Smooth muscle cell (in vitro differentiated cells): Measurements from ENCODE around the gene ATP8A2. TPM values are rescaled to one million over a fixed set of nuclear protein-coding genes. Genes with fewer than 3 reads are reported as not detected.
A peak's percentile ranks its signal among the peaks of the same experiment; 100 is the strongest.

Experiments
- DNase-seq: peaks from one replicate; lab custom pipeline; 2025; ENCODE audit not compliant: unreplicated experiment; lab: John Stamatoyannopoulos, UW
- H2AFZ ChIP-seq: fragments of 200-600 bp; sonication (generic); 2 replicates; pipeline ENCODE4 v1.6.0; 2016; ENCODE audit warnings: antibody characterized with exemption, low read depth, mild to moderate bottlenecking
- H3F3A ChIP-seq: fragments of 200-600 bp; sonication (generic); 2 replicates; pipeline ENCODE4 v1.6.0; 2017; ENCODE audit warnings: antibody characterized with exemption, low read depth
- H3K27ac ChIP-seq: fragments of 200-600 bp; sonication (generic); 2 replicates; pipeline ENCODE4 v1.5.1; 2016; ENCODE audit warnings: low read depth, mild to moderate bottlenecking
- H3K27me3 ChIP-seq: fragments of 200-600 bp; sonication (generic); 2 replicates; pipeline ENCODE4 v1.6.1; 2016; ENCODE audit warnings: low read depth, mild to moderate bottlenecking
- H3K36me3 ChIP-seq: fragments of 200-600 bp; sonication (generic); 2 replicates; pipeline ENCODE4 v1.5.1; 2016; ENCODE audit warnings: low read depth
- H3K4me1 ChIP-seq: fragments of 200-600 bp; sonication (generic); 2 replicates; pipeline ENCODE4 v1.5.1; 2016; ENCODE audit warnings: low read depth
- H3K4me2 ChIP-seq: fragments of 200-600 bp; sonication (generic); 2 replicates; pipeline ENCODE4 v1.6.0; 2016; ENCODE audit warnings: mild to moderate bottlenecking
- H3K4me3 ChIP-seq: fragments of 200-600 bp; sonication (generic); 2 replicates; pipeline ENCODE4 v1.5.1; 2016; ENCODE audit warnings: mild to moderate bottlenecking
- H3K79me2 ChIP-seq: fragments of 200-600 bp; sonication (generic); 2 replicates; pipeline ENCODE4 v1.6.0; 2016; ENCODE audit warnings: low read depth, mild to moderate bottlenecking
- H3K9ac ChIP-seq: fragments of 200-600 bp; sonication (generic); 2 replicates; pipeline ENCODE4 v1.6.0; 2016; ENCODE audit warnings: low read depth
- H3K9me3 ChIP-seq: fragments of 200-600 bp; sonication (generic); replicated peaks from 2 replicates; pipeline ENCODE4 v1.5.1; 2016; ENCODE audit warnings: low read depth
- H4K20me1 ChIP-seq: fragments of 200-600 bp; sonication (generic); 2 replicates; pipeline ENCODE4 v1.6.0; 2016; ENCODE audit warnings: low read depth
- WGBS: methylation state at CpG from one replicate; pipeline ENCODE4 v1.1.7; 2016; ENCODE audit warnings: low lambda C conversion rate; 5-methylcytosine and 5-hydroxymethylcytosine counted together
- polyA plus RNA-seq: library from polyadenylated mRNA; unstranded; fragments of >200 nt; fragmentation: Nextera tagmentation; extraction: Ambion mirVana; gene quantifications from 2 replicates; pipeline ENCODE4 v1.2.1, GENCODE V29; 2016
- total RNA-seq: library from RNA; depleted of rRNA; stranded (reverse); fragments of >200 nt; gene quantifications from 2 replicates; pipeline ENCODE4 v1.2.3, GENCODE V29; 2014
- TF ChIP-seq, protein P1 (sequence below): fragments of 200-600 bp; sonication (generic); IDR thresholded peaks from 2 replicates; pipeline ENCODE4 v1.5.1; 2017; ENCODE audit warnings: borderline replicate concordance, mild to moderate bottlenecking, antibody characterized with exemption; ENCODE audit not compliant: insufficient read depth, poor library complexity, severe bottlenecking

The ATP8A2 gene
- total and polyA plus RNA-seq, 2 experiments from 2014 or later, result under 0.01 to 0.06 TPM

DNA sequence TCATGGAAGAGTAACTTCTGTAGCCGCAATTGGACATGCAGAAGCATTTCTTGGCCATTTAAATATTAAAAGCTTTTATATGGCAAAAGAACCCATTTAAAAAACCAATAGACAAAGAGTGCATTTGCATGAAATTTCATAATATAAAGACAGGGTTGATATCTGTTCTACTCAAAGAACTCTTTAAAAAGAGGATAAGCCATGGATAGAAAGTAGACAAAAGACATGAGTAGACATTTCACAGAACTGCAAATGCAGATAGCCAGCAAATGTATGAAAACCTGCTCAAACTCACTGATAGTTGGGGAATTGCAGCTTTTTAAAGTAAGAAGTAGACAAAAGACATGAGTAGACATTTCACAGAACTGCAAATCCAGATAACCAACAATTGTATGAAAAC lies 462.0 kb downstream of the ATP8A2 start:
- Histone ChIP-seq H3K4me3 (no peak overlapping the region), H4K20me1 (no peaks in the 10 kb centered on the region), H3K27ac (no peak overlapping the region), H3K79me2 (no peaks in the 10 kb centered on the region), H2AFZ (no peak overlapping the region), H3K27me3 (no peaks in the 10 kb centered on the region), H3K9ac (no peak overlapping the region), H3K9me3 (no peaks in the 10 kb centered on the region), H3K36me3 (no peaks in the 10 kb centered on the region), H3K4me1 (no peaks in the 10 kb centered on the region), H3F3A (no peaks in the 10 kb centered on the region), H3K4me2 (no peak overlapping the region)
- DNase-seq, result no peak
- WGBS, result 90% methylated on average over 1 of the region's 1 CpG
- TF ChIP-seq, protein P1, sequence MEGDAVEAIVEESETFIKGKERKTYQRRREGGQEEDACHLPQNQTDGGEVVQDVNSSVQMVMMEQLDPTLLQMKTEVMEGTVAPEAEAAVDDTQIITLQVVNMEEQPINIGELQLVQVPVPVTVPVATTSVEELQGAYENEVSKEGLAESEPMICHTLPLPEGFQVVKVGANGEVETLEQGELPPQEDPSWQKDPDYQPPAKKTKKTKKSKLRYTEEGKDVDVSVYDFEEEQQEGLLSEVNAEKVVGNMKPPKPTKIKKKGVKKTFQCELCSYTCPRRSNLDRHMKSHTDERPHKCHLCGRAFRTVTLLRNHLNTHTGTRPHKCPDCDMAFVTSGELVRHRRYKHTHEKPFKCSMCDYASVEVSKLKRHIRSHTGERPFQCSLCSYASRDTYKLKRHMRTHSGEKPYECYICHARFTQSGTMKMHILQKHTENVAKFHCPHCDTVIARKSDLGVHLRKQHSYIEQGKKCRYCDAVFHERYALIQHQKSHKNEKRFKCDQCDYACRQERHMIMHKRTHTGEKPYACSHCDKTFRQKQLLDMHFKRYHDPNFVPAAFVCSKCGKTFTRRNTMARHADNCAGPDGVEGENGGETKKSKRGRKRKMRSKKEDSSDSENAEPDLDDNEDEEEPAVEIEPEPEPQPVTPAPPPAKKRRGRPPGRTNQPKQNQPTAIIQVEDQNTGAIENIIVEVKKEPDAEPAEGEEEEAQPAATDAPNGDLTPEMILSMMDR, result no peak

DNA sequence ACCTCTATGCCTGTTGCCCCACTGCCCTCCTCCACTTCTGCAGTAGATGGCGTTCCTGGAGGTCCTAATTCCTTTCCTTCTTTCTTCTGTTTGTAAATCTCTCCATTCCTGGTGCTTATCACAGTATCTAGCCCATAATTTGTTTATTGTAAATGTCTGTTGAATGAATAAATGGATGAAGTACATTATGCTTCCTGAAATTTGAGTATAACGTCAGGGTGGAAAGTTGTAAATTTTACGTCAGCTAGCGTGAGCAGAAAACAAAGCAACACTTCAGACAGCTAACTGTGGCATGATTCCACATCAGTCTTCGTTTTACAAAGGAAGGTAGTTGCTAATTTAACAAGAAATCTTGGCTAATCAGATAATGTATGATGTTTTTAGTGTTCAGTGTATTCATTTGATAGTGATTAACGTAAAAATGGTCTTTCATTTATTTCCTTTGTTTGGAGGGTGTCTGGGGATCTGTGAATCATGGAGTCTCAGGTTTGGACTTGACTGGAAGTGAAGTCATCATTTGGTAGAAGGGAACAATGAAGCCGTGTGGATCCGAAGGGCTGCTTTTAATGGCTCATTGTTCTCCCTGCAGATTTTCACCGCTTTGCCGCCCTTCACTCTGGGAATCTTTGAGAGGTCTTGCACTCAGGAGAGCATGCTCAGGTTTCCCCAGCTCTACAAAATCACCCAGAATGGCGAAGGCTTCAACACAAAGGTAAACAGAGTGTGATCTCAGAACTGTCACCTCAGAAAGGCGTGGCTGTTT lies 465.0 kb downstream of the ATP8A2 start:
- Histone ChIP-seq H3K27ac (peak overlapping the region; percentile 13), H2AFZ (no peak overlapping the region), H3K9ac (no peak overlapping the region), H3K27me3 (no peaks in the 10 kb centered on the region), H3K4me2 (no peak overlapping the region), H3K36me3 (no peaks in the 10 kb centered on the region), H3F3A (no peaks in the 10 kb centered on the region), H3K4me1 (no peaks in the 10 kb centered on the region), H4K20me1 (no peaks in the 10 kb centered on the region), H3K9me3 (no peaks in the 10 kb centered on the region), H3K79me2 (no peaks in the 10 kb centered on the region), H3K4me3 (no peak overlapping the region)
- TF ChIP-seq, protein P1, result no peak
- DNase-seq, result no peak
- 84% methylated on average over 12 of the region's 12 CpGs for WGBS

DNA sequence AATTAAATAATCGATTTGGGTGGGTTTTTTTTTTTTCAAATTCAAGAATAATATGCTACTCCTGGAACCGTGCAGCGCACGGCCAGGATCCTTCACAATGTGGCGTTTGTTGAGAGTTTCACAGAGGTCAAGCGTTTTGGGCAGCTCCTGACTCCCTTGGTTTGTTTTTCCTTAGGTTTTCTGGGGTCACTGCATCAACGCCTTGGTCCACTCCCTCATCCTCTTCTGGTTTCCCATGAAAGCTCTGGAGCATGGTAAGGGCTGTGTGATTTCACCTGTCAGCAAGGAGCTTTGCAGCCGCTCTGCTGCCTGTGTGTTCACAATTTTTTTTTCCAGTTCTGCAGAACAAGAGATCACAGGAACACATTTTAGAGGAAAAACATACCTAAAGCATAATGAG lies 467.6 kb downstream of the ATP8A2 start:
- Histone ChIP-seq H3K27me3 (no peaks in the 10 kb centered on the region), H3K27ac (no peak overlapping the region), H3K79me2 (no peaks in the 10 kb centered on the region), H4K20me1 (no peaks in the 10 kb centered on the region), H3F3A (no peaks in the 10 kb centered on the region), H3K4me2 (no peak overlapping the region), H3K4me3 (no peak overlapping the region), H3K9me3 (no peaks in the 10 kb centered on the region), H3K36me3 (no peaks in the 10 kb centered on the region), H3K4me1 (no peaks in the 10 kb centered on the region), H2AFZ (no peak overlapping the region), H3K9ac (no peak overlapping the region)
- DNase-seq, result no peak
- 95% methylated on average over 8 of the region's 8 CpGs for WGBS
- TF ChIP-seq, protein P1, result no peak

DNA sequence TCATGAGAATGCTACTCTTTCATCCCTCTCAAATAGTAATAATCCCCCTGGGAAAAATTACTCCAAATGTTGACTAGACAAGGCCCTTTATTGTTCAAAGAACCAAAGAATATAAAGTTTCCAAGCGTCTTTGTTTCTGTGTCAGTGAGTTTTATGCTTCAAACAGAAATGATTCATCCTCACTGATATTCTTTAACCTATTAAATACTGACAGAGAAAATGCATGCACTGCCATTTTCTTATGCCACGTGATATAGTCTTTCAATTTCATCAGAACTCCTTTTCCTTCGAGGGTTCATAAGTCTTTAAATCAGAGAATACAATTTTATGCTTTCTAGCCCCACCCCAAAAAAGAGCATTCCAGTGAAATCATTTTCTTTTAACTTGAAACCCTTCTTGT lies 468.5 kb downstream of the ATP8A2 start:
- Histone ChIP-seq H3K79me2 (no peaks in the 10 kb centered on the region), H3K36me3 (no peaks in the 10 kb centered on the region), H3K4me1 (no peaks in the 10 kb centered on the region), H3F3A (no peaks in the 10 kb centered on the region), H3K9ac (no peak overlapping the region), H3K9me3 (no peaks in the 10 kb centered on the region), H4K20me1 (no peaks in the 10 kb centered on the region), H3K4me2 (no peak overlapping the region), H3K4me3 (no peak overlapping the region), H3K27me3 (no peaks in the 10 kb centered on the region), H2AFZ (no peak overlapping the region), H3K27ac (no peak overlapping the region)
- TF ChIP-seq, protein P1, result no peak
- no peak for DNase-seq
- WGBS, result 66% methylated on average over 3 of the region's 3 CpGs
